OCI-LY1 (cell line): ENCODE measurements around the gene GUSB.

ENCODE experiments used
- CTCF ChIP-seq: fragments of 200-600 bp; sonication (generic), shearing (Covaris generic); IDR thresholded peaks from 2 replicates; pipeline ENCODE4 v1.5.1; 2017; ENCODE audit warnings: mild to moderate bottlenecking, antibody characterized with exemption, low read length, moderate library complexity, mixed read lengths
- EZH2 ChIP-seq: fragments of 200-600 bp; sonication (generic), shearing (Covaris generic); IDR thresholded peaks from 2 replicates; pipeline ENCODE4 v1.8.0; 2017; ENCODE audit warnings: borderline replicate concordance, mixed run types, mild to moderate bottlenecking, antibody characterized with exemption, low read length, moderate library complexity, mixed read lengths

GRCh38 chr7:65931685-65932084, 50.3 kb downstream of the GUSB start:
- TF ChIP-seq CTCF: no peak
- no peak for TF ChIP-seq EZH2
